Heart right ventricle (tissue), 16 donors: ENCODE data around the gene COL4A2. TPM values are rescaled to one million over a fixed set of nuclear protein-coding genes. Genes with fewer than 3 reads are reported as not detected.

Source experiments
- ATAC-seq, 8 donors: fragments of 200-7000 bp; cut with Tn5 transposase; one replicate each; pipeline ENCODE4 v1.9.1; 2020; ENCODE audit warnings: mild to moderate bottlenecking in 8 of 8, moderate library complexity in 8 of 8, moderate number of reproducible peaks in 1 of 8
- DNase-seq, 2 donors: peaks; one replicate each; pipeline ENCODE4 v3.0.0-alpha.2; 2020
- H3K27ac ChIP-seq, 10 donors: fragments of 200-600 bp; sonication (generic) in 2 of 10; one replicate each; pipeline versions ENCODE4 v1.5.0 to v1.8.0; 2020 to 2022; ENCODE audit warnings: mild to moderate bottlenecking in 3 of 10
- H3K27me3 ChIP-seq, 7 donors: fragments of 200-600 bp; one replicate each; pipeline ENCODE4 v1.8.0; 2021 to 2022; ENCODE audit warnings: mild to moderate bottlenecking in 2 of 7
- H3K36me3 ChIP-seq, 9 donors: fragments of 200-600 bp; sonication (generic) in 1 of 9; one replicate each; pipeline versions ENCODE4 v1.5.0 to v1.8.0; 2020 to 2022; ENCODE audit warnings: mild to moderate bottlenecking in 2 of 9
- H3K4me1 ChIP-seq, 9 donors: fragments of 200-600 bp; sonication (generic) in 1 of 9; one replicate each; pipeline versions ENCODE4 v1.5.0 to v1.8.0; 2020 to 2022; ENCODE audit warnings: mild to moderate bottlenecking in 4 of 9
- H3K4me3 ChIP-seq, 10 donors: fragments of 200-600 bp; sonication (generic) in 2 of 10; one replicate each; pipeline versions ENCODE4 v1.5.0 to v1.8.0; 2020 to 2022; ENCODE audit warnings: mild to moderate bottlenecking in 7 of 10, moderate library complexity in 2 of 10
- H3K9me3 ChIP-seq, 11 donors: fragments of 200-600 bp in 10 of 11; sonication (generic) in 2 of 11; one replicate each; pipeline versions ENCODE4 v1.5.0 to v1.8.0; 2013 to 2022; ENCODE audit warnings: mild to moderate bottlenecking in 2 of 11, control low read depth in 1 of 11, moderate library complexity in 1 of 11
- WGBS, 2 donors: extraction: QIAGEN DNeasy Blood & Tissue Kit; methylation state at CpG; one replicate each; pipeline ENCODE4 v1.1.7; 2013; ENCODE audit warnings: inconsistent platforms in 1 of 2; 5-methylcytosine and 5-hydroxymethylcytosine counted together
- intact Hi-C, 10 donors: fragments of 100-400 bp; cut with DNase I; formaldehyde crosslinking; loops; one replicate each; pipeline versions ENCODE4 v1.11.1 to v1.14.2; 2022
- polyA plus RNA-seq, 2 donors: library from polyadenylated mRNA; stranded (reverse); fragments of 200-250 nt; gene quantifications; one replicate each; pipeline ENCODE4 v1.2.3, GENCODE V29; 2013
- total RNA-seq, 10 donors: library from RNA; stranded (reverse); fragmentation: NEBNext Ultra II Directional in 3 of 10; extraction: Animal tissue kit (Norgen Biotek cat#: 25700) in 3 of 10; gene quantifications; one replicate each; pipeline versions ENCODE4 v1.2.1 to v1.2.4, GENCODE V29; 2021 to 2023
- TF ChIP-seq, protein P1 (sequence below), 9 donors: fragments of 200-600 bp; sonication (generic) in 2 of 9; IDR thresholded peaks; one replicate each; pipeline versions ENCODE4 v1.5.0 to v1.8.0; 2021 to 2022; ENCODE audit warnings: antibody characterized with exemption in 9 of 9, mild to moderate bottlenecking in 5 of 9, moderate library complexity in 1 of 9
- donor health status: Arrhythmogenic right ventricular cardiomyopathy.
- donor health status: ischemic (EF 13 %, LVEDD 7.1; RV severe dilation, severe dysfunction).
- donor health status: healthy with polysubstance abuse.
- donor health status: DM: no; HTN: yes; CAD: no.
- donor health status: DM: no; HTN: no; CAD: no.
- donor health status: ischemic (EF 25% LVEDD 6.9; RV normal size, moderate dysfunction).
- donor health status: ischemic (EF 25% LVEDD 5.7; RV mildly dilated, moderate dysfunction).
- donor health status: healthy.
- donor health status: DM: yes; HTN: yes; CAD: no.
- donor health status: Ischemic cardiomyopathy.
- donor health status: ischemic (EF 35%, LVEDD 5.7; RV mildly dilated, moderate dysfunction).
- donor health status: nonischemic (EF 11% LVEDD 7.7; RV severe dilation, severe dysfunction).
- donor health status: DM: yes; HTN: yes; CAD: no.
- donor health status: PGD.
- donor health status: ischemic (EF 29% LVEDD 5.4; RV normal size, mild dysfunction).
- donor health status: nonischemic (EF 23%, LVEDD 6.1; RV moderate dilation, normal function).

The COL4A2 gene
- total and polyA plus RNA-seq, 12 donors, result 81.7 to 301 (median 128) TPM

- DNase-seq (no peak), ATAC-seq (no peak)
- Histone ChIP-seq H3K9me3 (peaks cover 0 to 12% (median 0%) of the 10 kb centered on the region in 11 donors), H3K27me3 (no peaks in the 10 kb centered on the region), H3K4me3 (no peak overlapping the region), H3K36me3 (peaks cover 0 to 31% (median 9%) of the 10 kb centered on the region in 9 donors), H3K4me1 (peaks cover 8 to 45% (median 14%) of the 10 kb centered on the region in 9 donors), H3K27ac (peak overlapping the region in 1 of 10 donors; percentile 21)
- WGBS, 2 donors, result 67 to 77% methylated on average over 7 of the region's 7 CpGs
- intact Hi-C loops, result no loop called here
- TF ChIP-seq, protein P1, sequence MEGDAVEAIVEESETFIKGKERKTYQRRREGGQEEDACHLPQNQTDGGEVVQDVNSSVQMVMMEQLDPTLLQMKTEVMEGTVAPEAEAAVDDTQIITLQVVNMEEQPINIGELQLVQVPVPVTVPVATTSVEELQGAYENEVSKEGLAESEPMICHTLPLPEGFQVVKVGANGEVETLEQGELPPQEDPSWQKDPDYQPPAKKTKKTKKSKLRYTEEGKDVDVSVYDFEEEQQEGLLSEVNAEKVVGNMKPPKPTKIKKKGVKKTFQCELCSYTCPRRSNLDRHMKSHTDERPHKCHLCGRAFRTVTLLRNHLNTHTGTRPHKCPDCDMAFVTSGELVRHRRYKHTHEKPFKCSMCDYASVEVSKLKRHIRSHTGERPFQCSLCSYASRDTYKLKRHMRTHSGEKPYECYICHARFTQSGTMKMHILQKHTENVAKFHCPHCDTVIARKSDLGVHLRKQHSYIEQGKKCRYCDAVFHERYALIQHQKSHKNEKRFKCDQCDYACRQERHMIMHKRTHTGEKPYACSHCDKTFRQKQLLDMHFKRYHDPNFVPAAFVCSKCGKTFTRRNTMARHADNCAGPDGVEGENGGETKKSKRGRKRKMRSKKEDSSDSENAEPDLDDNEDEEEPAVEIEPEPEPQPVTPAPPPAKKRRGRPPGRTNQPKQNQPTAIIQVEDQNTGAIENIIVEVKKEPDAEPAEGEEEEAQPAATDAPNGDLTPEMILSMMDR (IDR thresholded peaks at IDR 0.05), result no peak
Observed at GRCh38 chr13:110517505-110518225, 210.6 kb downstream of the COL4A2 start.

DNA sequence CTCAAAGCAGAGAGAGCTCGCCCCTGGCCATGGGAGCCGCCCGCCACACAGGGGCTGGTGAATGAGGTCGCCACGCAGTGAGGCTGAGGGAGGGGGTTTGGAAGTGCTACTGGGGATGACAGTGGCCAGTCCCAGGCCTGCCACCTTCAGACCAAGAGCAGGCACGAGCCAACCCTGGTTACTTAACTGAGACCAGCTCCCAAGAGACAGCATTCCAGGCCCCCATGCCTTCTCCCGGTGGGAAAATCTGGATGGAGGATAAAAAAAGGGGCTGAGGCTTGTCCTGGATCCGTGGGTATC is 211.1 kb downstream of the COL4A2 start:
- intact Hi-C loops, result no loop called here

GRCh38 chr13:110518571-110518970 is 211.5 kb downstream of the COL4A2 start:
- no peak overlapping the region for H3K27ac ChIP-seq
- H3K36me3 ChIP-seq, result peaks cover 0 to 30% (median 3%) of the 10 kb centered on the region in 9 donors
- peaks cover 0 to 12% (median 0%) of the 10 kb centered on the region in 11 donors for H3K9me3 ChIP-seq
- 70 to 75% methylated on average over 11 of the region's 11 CpGs for WGBS, 2 donors
- intact Hi-C loops, result no loop called here
- H3K4me1 ChIP-seq, result peaks cover 8 to 54% (median 19%) of the 10 kb centered on the region in 9 donors
- no peak for DNase-seq
- ATAC-seq, result no peak
- H3K27me3 ChIP-seq, result no peaks in the 10 kb centered on the region
- TF ChIP-seq, protein P1 (IDR thresholded peaks at IDR 0.05), result no peak
- H3K4me3 ChIP-seq, result no peak overlapping the region

More for the DNA sequence above, 211.1 kb downstream of the COL4A2 start:
- Histone ChIP-seq H3K27me3 (no peaks in the 10 kb centered on the region), H3K9me3 (peaks cover 0 to 12% (median 0%) of the 10 kb centered on the region in 11 donors), H3K4me3 (no peak overlapping the region), H3K4me1 (peaks cover 8 to 50% (median 17%) of the 10 kb centered on the region in 9 donors), H3K36me3 (peaks cover 0 to 31% (median 4%) of the 10 kb centered on the region in 9 donors), H3K27ac (peak overlapping the region in 1 of 10 donors; percentile 21)
- 71 to 74% methylated on average over 8 of the region's 8 CpGs for WGBS, 2 donors
- DNase-seq (no peak), ATAC-seq (no peak)
- TF ChIP-seq, protein P1 (IDR thresholded peaks at IDR 0.05), result no peak

GRCh38 chr13:110519046-110519445 is 212.0 kb downstream of the COL4A2 start:
- intact Hi-C loops, result no loop called here
- TF ChIP-seq, protein P1 (IDR thresholded peaks at IDR 0.05), result no peak
- Histone ChIP-seq H3K4me3 (no peak overlapping the region), H3K9me3 (peaks cover 0 to 12% (median 0%) of the 10 kb centered on the region in 11 donors), H3K36me3 (peaks cover 0 to 25% (median 6%) of the 10 kb centered on the region in 9 donors), H3K27ac (no peak overlapping the region), H3K27me3 (no peaks in the 10 kb centered on the region), H3K4me1 (peaks cover 8 to 59% (median 24%) of the 10 kb centered on the region in 9 donors)
- peak in 1 of 8 donors; percentile 2 for ATAC-seq
- DNase-seq, result no peak
- 95% methylated on average over 16 of the region's 16 CpGs for WGBS, 2 donors
